ENCODE measurements around the gene ASIC4. TPM values are rescaled to one million over a fixed set of nuclear protein-coding genes. Genes with fewer than 3 reads are reported as not detected.

ASIC4 gene
- total and polyA plus RNA-seq, 2 experiments from 2014 or later: not detected

- H3K4me2 ChIP-seq: no peak overlapping the region
- peaks cover 10% of the 10 kb centered on the region for H4K20me1 ChIP-seq (ENCODE audit: insufficient read depth, poor library complexity, severe bottlenecking)
- no peaks in the 10 kb centered on the region for H3K27me3 ChIP-seq
- peaks cover 15% of the 10 kb centered on the region for H3K79me2 ChIP-seq
- H3K36me3 ChIP-seq (replicated peaks; ENCODE audit: insufficient read depth, low read depth): no peaks in the 10 kb centered on the region
- no peak overlapping the region for H3K27ac ChIP-seq
- H3K4me3 ChIP-seq: no peak overlapping the region
- peaks cover 17% of the 10 kb centered on the region for H3K4me1 ChIP-seq (ENCODE audit: insufficient read depth)
- TF ChIP-seq EZH2phosphoT487 (IDR thresholded peaks at IDR 0.05; ENCODE audit: low read depth, severe bottlenecking, unreplicated experiment) (no peak), EZH2 (IDR thresholded peaks at IDR 0.05; ENCODE audit: borderline replicate concordance) (no peak)
- TF ChIP-seq, protein P1, sequence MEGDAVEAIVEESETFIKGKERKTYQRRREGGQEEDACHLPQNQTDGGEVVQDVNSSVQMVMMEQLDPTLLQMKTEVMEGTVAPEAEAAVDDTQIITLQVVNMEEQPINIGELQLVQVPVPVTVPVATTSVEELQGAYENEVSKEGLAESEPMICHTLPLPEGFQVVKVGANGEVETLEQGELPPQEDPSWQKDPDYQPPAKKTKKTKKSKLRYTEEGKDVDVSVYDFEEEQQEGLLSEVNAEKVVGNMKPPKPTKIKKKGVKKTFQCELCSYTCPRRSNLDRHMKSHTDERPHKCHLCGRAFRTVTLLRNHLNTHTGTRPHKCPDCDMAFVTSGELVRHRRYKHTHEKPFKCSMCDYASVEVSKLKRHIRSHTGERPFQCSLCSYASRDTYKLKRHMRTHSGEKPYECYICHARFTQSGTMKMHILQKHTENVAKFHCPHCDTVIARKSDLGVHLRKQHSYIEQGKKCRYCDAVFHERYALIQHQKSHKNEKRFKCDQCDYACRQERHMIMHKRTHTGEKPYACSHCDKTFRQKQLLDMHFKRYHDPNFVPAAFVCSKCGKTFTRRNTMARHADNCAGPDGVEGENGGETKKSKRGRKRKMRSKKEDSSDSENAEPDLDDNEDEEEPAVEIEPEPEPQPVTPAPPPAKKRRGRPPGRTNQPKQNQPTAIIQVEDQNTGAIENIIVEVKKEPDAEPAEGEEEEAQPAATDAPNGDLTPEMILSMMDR (IDR thresholded peaks at IDR 0.05; ENCODE audit: poor library complexity): no peak
- H3K9me3 ChIP-seq (ENCODE audit: low read depth): no peaks in the 10 kb centered on the region
- 93% methylated on average over 35 of the region's 35 CpGs for WGBS (ENCODE audit: low lambda C conversion rate, missing lambda C conversion rate)
- no peaks in the 10 kb centered on the region for H3K9me2 ChIP-seq (replicated peaks; ENCODE audit: insufficient read depth)
- H2AFZ ChIP-seq: no peak overlapping the region
- DNase-seq (ENCODE audit: low spot score): no peak
Observed at GRCh38 chr2:219567791-219568361, 53.6 kb downstream of the ASIC4 start.

- DNase-seq (ENCODE audit: low spot score): no peak
- no peak overlapping the region for H3K27ac ChIP-seq
- no peaks in the 10 kb centered on the region for H3K9me3 ChIP-seq (ENCODE audit: low read depth)
- H3K4me2 ChIP-seq: no peak overlapping the region
- H3K79me2 ChIP-seq: peaks cover 15% of the 10 kb centered on the region
- H3K4me1 ChIP-seq (ENCODE audit: insufficient read depth): peaks cover 17% of the 10 kb centered on the region
- 76% methylated on average over 6 of the region's 6 CpGs for WGBS (ENCODE audit: low lambda C conversion rate, missing lambda C conversion rate)
- no peaks in the 10 kb centered on the region for H3K27me3 ChIP-seq
- H4K20me1 ChIP-seq (ENCODE audit: insufficient read depth, poor library complexity, severe bottlenecking): peaks cover 10% of the 10 kb centered on the region
- no peaks in the 10 kb centered on the region for H3K36me3 ChIP-seq (replicated peaks; ENCODE audit: insufficient read depth, low read depth)
- H3K9me2 ChIP-seq (replicated peaks; ENCODE audit: insufficient read depth): no peaks in the 10 kb centered on the region
- no peak for TF ChIP-seq EZH2phosphoT487 (IDR thresholded peaks at IDR 0.05; ENCODE audit: low read depth, severe bottlenecking, unreplicated experiment)
- no peak for TF ChIP-seq EZH2 (IDR thresholded peaks at IDR 0.05; ENCODE audit: borderline replicate concordance)
- TF ChIP-seq, protein P1 (IDR thresholded peaks at IDR 0.05; ENCODE audit: poor library complexity): no peak
- no peak overlapping the region for H2AFZ ChIP-seq
- H3K4me3 ChIP-seq: no peak overlapping the region
Observed at GRCh38 chr2:219569041-219569440, 54.8 kb downstream of the ASIC4 start.

- no peak overlapping the region for H3K27ac ChIP-seq
- no peaks in the 10 kb centered on the region for H3K9me3 ChIP-seq (ENCODE audit: low read depth)
- peaks cover 17% of the 10 kb centered on the region for H3K4me1 ChIP-seq (ENCODE audit: insufficient read depth)
- H3K27me3 ChIP-seq: no peaks in the 10 kb centered on the region
- no peaks in the 10 kb centered on the region for H3K36me3 ChIP-seq (replicated peaks; ENCODE audit: insufficient read depth, low read depth)
- peak overlapping the region; percentile 75 for H3K4me2 ChIP-seq
- WGBS (ENCODE audit: low lambda C conversion rate, missing lambda C conversion rate): 75% methylated on average over 6 of the region's 6 CpGs
- no peaks in the 10 kb centered on the region for H3K9me2 ChIP-seq (replicated peaks; ENCODE audit: insufficient read depth)
- no peak overlapping the region for H3K4me3 ChIP-seq
- DNase-seq (ENCODE audit: low spot score): no peak
- TF ChIP-seq EZH2phosphoT487 (IDR thresholded peaks at IDR 0.05; ENCODE audit: low read depth, severe bottlenecking, unreplicated experiment) (no peak), EZH2 (IDR thresholded peaks at IDR 0.05; ENCODE audit: borderline replicate concordance) (no peak)
- TF ChIP-seq, protein P1 (IDR thresholded peaks at IDR 0.05; ENCODE audit: poor library complexity): no peak
- H4K20me1 ChIP-seq (ENCODE audit: insufficient read depth, poor library complexity, severe bottlenecking): peaks cover 10% of the 10 kb centered on the region
- no peak overlapping the region for H2AFZ ChIP-seq
- H3K79me2 ChIP-seq: peaks cover 15% of the 10 kb centered on the region
Observed at GRCh38 chr2:219569635-219570034, 55.4 kb downstream of the ASIC4 start.

Measured in hepatocyte (in vitro differentiated cells).